ENCODE data around the gene GAD2.
A peak's percentile ranks its signal among the peaks of the same experiment; 100 is the strongest.
"Not testable (repeated sequence)": the region's sequence is repeated elsewhere in the genome, so short reads cannot be mapped to it uniquely, and the experiment has no call there.

GAD2 gene

GRCh38 chr10:26318672-26319071, 102.1 kb downstream of the GAD2 start:
- no peak for DNase-seq (ENCODE audit: low spot score)

GRCh38 chr10:26323219-26323618, 106.6 kb downstream of the GAD2 start:
- DNase-seq (ENCODE audit: low spot score): no peak

GRCh38 chr10:26326851-26327250, 110.3 kb downstream of the GAD2 start:
- no peak for DNase-seq (ENCODE audit: low spot score)

GRCh38 chr10:26327811-26328210, 111.2 kb downstream of the GAD2 start:
- no peak for DNase-seq (ENCODE audit: low spot score)

- no peak for DNase-seq (ENCODE audit: low spot score)
Measured at GRCh38 chr10:26331371-26331770, 114.8 kb downstream of the GAD2 start.

GRCh38 chr10:26334232-26334931, 117.8 kb downstream of the GAD2 start:
- DNase-seq (ENCODE audit: low spot score): no peak

GRCh38 chr10:26334932-26335573, 118.5 kb downstream of the GAD2 start:
- DNase-seq (ENCODE audit: low spot score): peak; percentile 63

- no peak for DNase-seq (ENCODE audit: low spot score)
Measured at GRCh38 chr10:26335574-26336093, 119.1 kb downstream of the GAD2 start.

GRCh38 chr10:26336979-26337378, 120.4 kb downstream of the GAD2 start:
- DNase-seq (ENCODE audit: low spot score): no peak

GRCh38 chr10:26341701-26342100, 125.1 kb downstream of the GAD2 start:
- DNase-seq (ENCODE audit: low spot score): no peak

- DNase-seq (ENCODE audit: low spot score): not testable (repeated sequence)
Measured at GRCh38 chr10:26348821-26349417, 132.3 kb downstream of the GAD2 start.

Data from hematopoietic multipotent progenitor cell treated with erythropoietin and hydrocortisone succinate and interleukin-3 and kit ligand, for 15 days (in vitro differentiated cells).